IPS-18c (cell line): Measurements from ENCODE around the gene CSH2.
"Not testable (repeated sequence)": the region's sequence is repeated elsewhere in the genome, so short reads cannot be mapped to it uniquely, and the experiment has no call there.

Experiments used
- H3K4me3 ChIP-seq: 2 replicates; pipeline ENCODE4 v1.7.0; 2013; ENCODE audit warnings: low read depth, mild to moderate bottlenecking, low read length, moderate library complexity; ENCODE audit not compliant: insufficient read depth
- H3K9me3 ChIP-seq: one replicate; pipeline ENCODE4 v1.6.1; 2013; ENCODE audit warnings: mild to moderate bottlenecking, low read length, moderate library complexity; ENCODE audit not compliant: control insufficient read depth, insufficient read depth

The CSH2 gene

GRCh38 chr17:63903787-63904201 is 30.3 kb upstream of the CSH2 start:
- not testable (repeated sequence) for H3K4me3 ChIP-seq, H3K9me3 ChIP-seq

DNA sequence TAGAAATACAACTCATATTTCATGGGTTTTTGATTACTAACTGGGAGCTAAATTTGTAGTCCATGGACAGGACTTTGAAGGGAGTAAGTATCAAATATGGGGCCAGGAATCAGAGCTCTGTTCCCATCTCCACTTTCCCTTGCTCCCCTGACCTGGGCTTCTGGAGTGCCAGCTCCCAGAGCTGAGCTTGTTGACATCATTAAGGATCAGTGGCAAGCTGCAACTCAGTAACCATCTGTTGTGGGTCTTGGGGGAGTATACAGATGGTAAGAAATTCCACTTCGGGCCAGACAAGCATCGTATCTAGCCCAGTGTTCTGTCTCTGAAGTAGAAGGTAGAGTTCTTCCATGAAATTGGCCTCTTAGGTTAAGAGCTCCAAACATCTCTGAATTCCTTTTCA is 28.5 kb upstream of the CSH2 start:
- H3K4me3 ChIP-seq, H3K9me3 ChIP-seq: not testable (repeated sequence)

- H3K9me3 ChIP-seq, result not testable (repeated sequence)
These were observed 25.7 kb upstream of the CSH2 start for GRCh38 chr17:63898899-63899798.

DNA sequence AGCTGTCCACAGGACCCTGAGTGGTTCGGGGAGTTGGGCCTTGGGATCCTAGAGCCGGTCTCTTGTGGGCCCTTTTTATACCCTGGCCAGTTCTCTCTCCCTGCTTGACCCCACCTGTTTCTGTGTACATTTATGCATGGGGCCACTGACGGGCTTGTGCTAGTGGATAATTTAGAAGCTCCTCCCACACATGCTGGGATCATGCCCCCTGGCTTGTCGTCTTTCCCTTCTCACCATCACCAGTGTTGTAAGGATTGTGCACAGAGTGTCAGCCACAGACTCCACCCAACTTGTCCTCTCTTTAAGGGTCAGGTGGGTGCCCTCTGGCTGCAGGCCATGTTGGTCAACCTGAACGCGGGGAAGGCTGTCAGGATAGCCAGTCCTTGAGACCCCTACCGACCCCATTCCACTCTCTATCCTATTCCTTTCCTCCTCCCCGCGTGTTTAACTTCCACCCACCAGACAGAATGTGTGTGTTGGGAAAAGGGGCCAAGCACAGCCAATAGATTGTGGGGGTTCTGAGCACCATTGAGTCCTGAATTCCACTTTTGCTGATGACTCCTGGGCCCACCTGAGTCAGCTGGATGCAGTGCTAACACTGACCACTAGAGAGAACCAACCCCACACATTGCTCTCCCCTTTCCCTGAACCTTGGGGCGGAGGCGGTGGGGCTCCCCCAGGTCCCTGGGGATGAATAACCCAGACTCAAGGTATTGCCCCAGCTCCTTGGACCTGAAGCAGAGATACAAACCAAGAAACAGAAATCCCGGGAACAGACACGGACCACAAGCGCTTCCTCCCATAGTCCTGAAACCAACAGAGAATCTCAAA is 23.3 kb upstream of the CSH2 start, which contains the start of gene CSH1:
Gene CSH1 (minus strand): TSS at position 51 of the 831 bp plus-strand sequence. CDS start 63 bp downstream, outside the sequence.
- not testable (repeated sequence) for H3K9me3 ChIP-seq, H3K4me3 ChIP-seq

More at GRCh38 chr17:63898899-63899798, 25.7 kb upstream of the CSH2 start:
- H3K4me3 ChIP-seq, result not testable (repeated sequence)

DNA sequence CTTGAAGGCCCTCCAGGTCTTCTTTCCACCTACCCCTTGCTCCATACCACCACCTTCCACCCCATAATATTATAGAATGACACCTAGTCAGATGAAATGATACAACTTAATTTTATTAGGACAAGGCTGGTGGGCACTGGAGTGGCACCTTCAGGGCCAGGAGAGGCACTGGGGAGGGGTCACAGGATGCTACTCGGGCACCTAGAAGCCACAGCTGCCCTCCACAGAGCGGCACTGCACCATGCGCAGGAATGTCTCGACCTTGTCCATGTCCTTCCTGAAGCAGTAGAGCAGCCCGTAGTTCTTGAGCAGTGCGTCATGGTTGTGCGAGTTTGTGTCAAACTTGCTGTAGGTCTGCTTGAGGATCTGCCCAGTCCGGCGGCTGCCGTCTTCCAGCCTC is 21.3 kb upstream of the CSH2 start:
- H3K9me3 ChIP-seq, result not testable (repeated sequence)

DNA sequence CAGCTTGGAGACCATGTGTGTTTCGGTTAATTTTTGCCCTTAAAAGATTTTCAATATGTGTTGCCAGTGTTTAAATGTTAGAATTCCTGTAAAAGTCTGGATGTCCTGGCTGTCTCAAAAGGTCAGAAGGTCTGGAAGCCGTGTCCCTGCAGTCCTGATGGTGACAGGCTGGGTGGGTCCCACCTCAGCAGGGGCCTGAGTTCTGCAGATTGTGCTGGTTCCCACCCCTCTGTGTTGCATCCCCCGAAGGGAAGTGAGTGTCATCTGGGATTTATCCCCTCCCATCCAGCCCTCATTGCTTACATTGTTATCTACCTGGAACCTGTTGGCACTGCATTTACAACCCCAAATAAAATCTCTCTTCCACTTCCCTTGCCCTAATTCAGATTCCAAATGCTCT is 20.5 kb upstream of the CSH2 start:
- not testable (repeated sequence) for H3K9me3 ChIP-seq, H3K4me3 ChIP-seq

More for the DNA sequence above, 21.3 kb upstream of the CSH2 start:
- H3K4me3 ChIP-seq, result not testable (repeated sequence)

DNA sequence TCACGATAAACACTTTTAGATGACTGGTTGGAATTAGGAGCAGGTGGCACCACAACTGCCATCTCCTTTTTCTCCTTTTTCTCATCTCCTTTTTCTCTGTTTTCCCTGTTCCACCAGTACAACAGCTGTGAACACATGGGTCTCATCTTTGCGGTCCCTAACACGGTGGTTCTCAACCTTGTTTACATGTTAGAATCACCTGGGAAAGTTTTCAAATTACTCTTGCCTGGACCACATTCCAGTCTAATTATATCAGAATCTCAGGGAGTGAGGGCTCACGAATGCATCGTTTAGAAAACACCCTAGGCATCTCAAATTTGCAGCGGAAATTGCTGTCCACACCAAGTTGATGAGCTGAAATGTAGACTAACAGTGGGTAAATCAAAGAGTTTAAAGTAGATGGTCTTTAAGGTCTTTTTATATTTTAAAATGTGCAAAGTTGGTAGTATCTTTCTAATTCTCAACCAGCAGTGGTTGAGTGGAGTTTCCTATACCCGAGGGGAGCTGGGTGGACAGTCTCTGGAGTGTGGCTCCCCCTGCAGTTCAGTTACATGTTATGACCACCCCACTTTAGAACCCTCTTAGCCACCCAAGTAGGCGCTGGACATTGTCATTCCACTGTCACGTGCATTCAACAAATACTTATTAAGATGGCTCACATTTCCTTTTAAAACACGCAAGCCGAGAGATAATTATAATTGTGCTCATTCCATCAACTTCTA is 19.0 kb upstream of the CSH2 start:
- H3K4me3 ChIP-seq, H3K9me3 ChIP-seq: not testable (repeated sequence)

GRCh38 chr17:63889026-63889848 is 15.8 kb upstream of the CSH2 start:
- H3K4me3 ChIP-seq, H3K9me3 ChIP-seq: not testable (repeated sequence)

DNA sequence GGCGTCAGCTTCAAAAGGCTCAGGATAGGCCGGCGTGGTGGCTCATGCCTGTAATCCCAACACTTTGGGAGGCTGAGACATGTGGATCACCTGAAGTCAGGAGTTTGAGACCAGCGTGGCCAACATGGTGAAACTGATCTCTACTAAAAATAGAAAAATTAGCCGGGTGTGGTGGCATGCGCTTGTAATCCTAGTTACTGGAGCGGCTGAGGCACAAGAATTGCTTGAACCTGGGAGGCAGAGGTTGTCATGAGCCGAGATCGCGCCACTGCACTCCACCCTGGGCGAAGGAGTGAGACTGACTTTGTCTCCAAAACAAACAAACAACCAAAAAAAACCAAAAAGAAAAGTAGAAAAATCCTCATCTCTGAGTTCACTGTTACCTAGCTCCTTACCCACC is 11.6 kb upstream of the CSH2 start:
- H3K4me3 ChIP-seq, H3K9me3 ChIP-seq: not testable (repeated sequence)

- H3K9me3 ChIP-seq, H3K4me3 ChIP-seq: not testable (repeated sequence)
These were observed 9.2 kb upstream of the CSH2 start for GRCh38 chr17:63882626-63883126.

- Histone ChIP-seq H3K9me3 (no peaks in the 10 kb centered on the region), H3K4me3 (no peak within 1 kb of the TSS)
These were observed 8.6 kb upstream of the CSH2 start, which contains the start of gene GH2 for GRCh38 chr17:63881935-63882601. GH2 (minus strand) TSS chr17:63881944; CDS start chr17:63881801, 143 bp downstream.

- not testable (repeated sequence) for H3K4me3 ChIP-seq
These were observed 7.9 kb upstream of the CSH2 start for GRCh38 chr17:63881337-63881736.

GRCh38 chr17:63880706-63881105 is 7.2 kb upstream of the CSH2 start:
- no peak overlapping the region for H3K4me3 ChIP-seq
- H3K9me3 ChIP-seq, result no peaks in the 10 kb centered on the region

More at GRCh38 chr17:63881337-63881736, 7.9 kb upstream of the CSH2 start:
- not testable (repeated sequence) for H3K9me3 ChIP-seq

GRCh38 chr17:63878413-63878812 is 4.9 kb upstream of the CSH2 start:
- not testable (repeated sequence) for H3K4me3 ChIP-seq, H3K9me3 ChIP-seq

DNA sequence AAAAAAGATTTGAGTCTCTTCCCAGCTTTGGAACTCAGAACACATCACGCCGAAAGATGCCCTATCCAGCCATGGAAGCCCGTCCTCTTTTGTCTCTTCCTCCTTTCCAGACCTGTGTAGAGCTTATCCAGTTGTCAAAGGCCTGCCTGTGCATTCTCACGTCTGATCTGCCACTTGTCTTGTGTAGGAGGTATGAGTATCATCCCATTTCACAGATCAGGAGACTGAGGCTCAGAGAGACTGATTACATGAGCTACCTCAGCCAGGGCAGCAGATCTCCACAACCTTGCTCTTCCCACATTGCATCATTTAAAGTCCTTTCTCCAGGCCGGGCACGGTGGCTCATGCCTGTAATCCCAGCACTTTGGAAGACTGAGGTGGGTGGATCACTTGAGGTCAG is 1.2 kb upstream of the CSH2 start:
- H3K9me3 ChIP-seq, H3K4me3 ChIP-seq: not testable (repeated sequence)

DNA sequence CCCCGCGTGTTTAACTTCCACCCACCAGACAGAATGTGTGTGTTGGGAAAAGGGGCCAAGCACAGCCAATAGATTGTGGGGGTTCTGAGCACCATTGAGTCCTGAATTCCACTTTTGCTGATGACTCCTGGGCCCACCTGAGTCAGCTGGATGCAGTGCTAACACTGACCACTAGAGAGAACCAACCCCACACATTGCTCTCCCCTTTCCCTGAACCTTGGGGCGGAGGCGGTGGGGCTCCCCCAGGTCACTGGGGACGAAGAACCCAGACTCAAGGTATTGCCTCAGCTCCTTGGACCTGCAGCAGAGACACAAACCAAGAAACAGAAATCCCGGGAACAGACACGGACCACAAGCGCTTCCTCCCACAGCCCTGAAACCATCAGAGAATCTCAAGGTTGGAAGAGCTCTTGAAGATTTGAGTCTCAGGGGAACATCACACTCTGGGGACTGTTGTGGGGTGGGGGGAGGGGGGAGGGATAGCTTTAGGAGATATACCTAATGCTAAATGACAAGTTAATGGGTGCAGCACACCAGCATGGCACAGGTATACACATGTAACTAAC is 667 bp upstream of the CSH2 start:
- not testable (repeated sequence) for H3K4me3 ChIP-seq, H3K9me3 ChIP-seq
